ENCODE measurements around the gene SLC26A8.

Gene SLC26A8

DNA sequence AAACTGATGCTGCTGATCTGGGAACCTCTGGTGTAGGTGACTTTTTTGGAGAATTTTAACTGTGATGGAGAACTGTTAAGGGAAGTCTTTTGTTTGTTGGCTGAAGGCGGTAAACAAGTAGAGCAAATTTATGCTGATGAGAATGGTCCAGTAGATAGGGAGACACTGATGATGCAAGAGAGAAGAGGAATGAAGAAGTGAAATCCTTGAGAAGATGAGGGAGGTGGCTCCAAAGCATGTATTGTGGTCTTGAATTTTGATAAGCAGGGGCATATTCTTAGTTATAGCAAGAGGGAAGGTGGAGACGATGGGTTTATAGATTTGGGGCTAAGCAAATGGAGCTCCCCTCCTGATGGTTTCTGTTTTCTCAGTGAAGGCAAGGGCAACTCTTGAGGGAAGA, 25.1 kb upstream of the SLC26A8 start:
- no peak for TF ChIP-seq CTCF (IDR thresholded peaks at IDR 0.05; ENCODE audit: unreplicated experiment in 3 of 3)
- Mint-ChIP-seq H3K9me3 (no peaks in the 10 kb centered on the region), H3K4me3 (no peak overlapping the region), H3K36me3 (ENCODE audit: low read depth) (no peaks in the 10 kb centered on the region), H3K4me1 (no peaks in the 10 kb centered on the region), H3K27me3 (ENCODE audit: low read depth) (no peaks in the 10 kb centered on the region), H3K27ac (no peak overlapping the region)

GRCh38 chr6:36042618-36043260, 18.3 kb upstream of the SLC26A8 start:
- H3K36me3 Mint-ChIP-seq (ENCODE audit: low read depth), result no peaks in the 10 kb centered on the region
- no peaks in the 10 kb centered on the region for H3K9me3 Mint-ChIP-seq
- H3K4me3 Mint-ChIP-seq, result no peak overlapping the region
- no peak overlapping the region for H3K27ac Mint-ChIP-seq
- peaks cover 17% of the 10 kb centered on the region for H3K4me1 Mint-ChIP-seq
- no peak for TF ChIP-seq CTCF (IDR thresholded peaks at IDR 0.05; ENCODE audit: unreplicated experiment in 3 of 3)
- H3K27me3 Mint-ChIP-seq (ENCODE audit: low read depth), result no peaks in the 10 kb centered on the region

GRCh38 chr6:36040958-36041357, 16.5 kb upstream of the SLC26A8 start:
- no peak for TF ChIP-seq CTCF (IDR thresholded peaks at IDR 0.05; ENCODE audit: unreplicated experiment in 3 of 3)
- peaks cover 18% of the 10 kb centered on the region for H3K4me1 Mint-ChIP-seq

DNA sequence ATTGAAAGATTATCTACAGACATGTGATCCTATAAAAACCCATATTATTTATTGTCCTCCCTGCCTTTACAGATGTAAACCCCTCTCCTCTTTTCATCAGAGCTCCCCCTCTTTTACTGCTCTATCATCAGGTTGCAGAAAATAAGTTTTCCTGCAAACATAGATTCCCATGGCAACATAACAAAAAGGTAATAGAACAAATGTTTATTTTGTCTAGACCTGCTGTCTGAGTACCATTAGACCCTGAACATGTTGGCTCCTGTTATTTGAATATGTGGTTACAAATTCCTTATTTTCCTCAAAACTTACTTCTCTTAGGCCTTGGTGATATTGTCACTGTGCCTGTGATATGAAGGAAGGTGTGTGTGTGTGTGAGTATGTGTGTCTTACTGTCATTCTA, 14.7 kb upstream of the SLC26A8 start:
- H3K9me3 Mint-ChIP-seq, result no peaks in the 10 kb centered on the region
- H3K4me3 Mint-ChIP-seq, result no peak overlapping the region
- peaks cover 29% of the 10 kb centered on the region for H3K4me1 Mint-ChIP-seq
- no peak for TF ChIP-seq CTCF (IDR thresholded peaks at IDR 0.05; ENCODE audit: unreplicated experiment in 3 of 3)
- no peaks in the 10 kb centered on the region for H3K36me3 Mint-ChIP-seq (ENCODE audit: low read depth)
- H3K27ac Mint-ChIP-seq, result peak overlapping the region; percentile 59 to 68 (median 64)
- no peaks in the 10 kb centered on the region for H3K27me3 Mint-ChIP-seq (ENCODE audit: low read depth)

More at GRCh38 chr6:36040958-36041357, 16.5 kb upstream of the SLC26A8 start:
- no peaks in the 10 kb centered on the region for H3K9me3 Mint-ChIP-seq
- H3K36me3 Mint-ChIP-seq (ENCODE audit: low read depth), result no peaks in the 10 kb centered on the region
- no peak overlapping the region for H3K4me3 Mint-ChIP-seq
- H3K27ac Mint-ChIP-seq, result no peak overlapping the region
- no peaks in the 10 kb centered on the region for H3K27me3 Mint-ChIP-seq (ENCODE audit: low read depth)

DNA sequence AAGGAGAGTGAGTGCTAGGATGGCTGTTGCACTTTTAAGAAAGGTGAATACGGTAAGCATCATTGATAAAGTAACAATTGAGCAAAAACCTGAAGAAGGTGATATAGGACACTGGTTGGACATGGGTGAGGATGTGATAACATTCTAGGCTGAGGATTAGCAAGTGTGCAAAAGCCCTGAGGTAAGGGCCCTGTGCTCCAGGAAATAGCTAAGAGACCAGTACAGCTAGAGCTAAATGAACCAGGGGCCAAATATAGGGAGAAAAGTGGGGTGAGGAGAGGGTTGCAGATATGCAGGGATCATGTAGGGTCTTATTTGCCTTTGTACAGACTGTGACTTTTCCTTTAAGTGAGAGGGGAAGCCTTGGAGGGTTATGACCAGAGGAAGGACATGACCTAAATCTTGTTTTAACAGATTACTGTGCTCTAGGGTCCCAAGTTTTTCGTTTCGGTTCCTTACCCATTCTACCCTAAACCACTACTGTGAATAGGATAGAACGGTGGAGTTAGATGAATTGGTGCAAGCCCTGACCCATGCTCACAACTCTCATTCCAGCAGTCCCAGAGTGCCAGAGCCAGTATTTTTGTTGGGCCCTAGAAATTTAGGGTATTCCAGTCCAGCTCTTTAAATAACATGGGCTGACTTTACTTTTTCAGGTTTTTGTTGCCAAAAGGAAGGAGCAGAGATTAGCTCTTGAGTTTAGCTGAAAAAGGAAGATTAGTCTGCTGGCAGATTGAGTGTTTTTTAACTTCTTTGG, 13.9 kb upstream of the SLC26A8 start:
- Mint-ChIP-seq H3K27me3 (ENCODE audit: low read depth) (no peaks in the 10 kb centered on the region), H3K4me1 (peaks cover 37% of the 10 kb centered on the region), H3K4me3 (no peak overlapping the region), H3K9me3 (no peaks in the 10 kb centered on the region), H3K36me3 (ENCODE audit: low read depth) (no peaks in the 10 kb centered on the region), H3K27ac (peak overlapping the region; percentile 59 to 68 (median 64))
- no peak for TF ChIP-seq CTCF (IDR thresholded peaks at IDR 0.05; ENCODE audit: unreplicated experiment in 3 of 3)
